Endothelial cell of umbilical vein (primary cell): ENCODE data around the gene UGT3A2.

ENCODE experiments used
- CTCF ChIP-seq, 2 donors: IDR thresholded peaks; 1 replicate in 1 of 2; 2 replicates in 1 of 2; pipeline ENCODE4 v1.5.1; 2011; ENCODE audit warnings: low read length in 2 of 2, mild to moderate bottlenecking in 2 of 2, moderate library complexity in 2 of 2, control low read depth in 1 of 2, inconsistent platforms in 1 of 2, low read depth in 1 of 2; ENCODE audit not compliant: insufficient read depth in 1 of 2; ENCODE audit errors: extremely low read depth in 1 of 2
- EZH2 ChIP-seq: IDR thresholded peaks from 2 replicates; pipeline ENCODE4 v1.6.1; 2012; ENCODE audit warnings: borderline replicate concordance, low read depth, mild to moderate bottlenecking, moderate library complexity, low read length, inconsistent platforms; ENCODE audit not compliant: severe bottlenecking
- FOS ChIP-seq: IDR thresholded peaks from 2 replicates; pipeline ENCODE4 v1.6.1; 2011; ENCODE audit warnings: mild to moderate bottlenecking, low read length, moderate library complexity, borderline replicate concordance; ENCODE audit not compliant: insufficient read depth
- GATA2 ChIP-seq: IDR thresholded peaks from 2 replicates; pipeline ENCODE4 v1.7.0; 2011; ENCODE audit warnings: low read depth, mild to moderate bottlenecking, moderate library complexity, mixed read lengths, low read length; ENCODE audit not compliant: insufficient read length, insufficient read depth
- JUN ChIP-seq: IDR thresholded peaks from 2 replicates; pipeline ENCODE4 v1.6.1; 2011; ENCODE audit warnings: borderline replicate concordance, low read depth; ENCODE audit not compliant: insufficient read length, insufficient read depth
- MAX ChIP-seq: IDR thresholded peaks from 2 replicates; pipeline ENCODE4 v1.6.1; 2011; ENCODE audit not compliant: insufficient read depth, insufficient read length
- MYC ChIP-seq: IDR thresholded peaks from one replicate; pipeline ENCODE4 v1.6.1; 2011; ENCODE audit warnings: mild to moderate bottlenecking, low read depth, low read length
- POLR2A ChIP-seq: IDR thresholded peaks from 2 replicates; pipeline ENCODE4 v1.6.1; 2012; ENCODE audit warnings: low read depth, mild to moderate bottlenecking, control low read depth, low read length
- POLR2AphosphoS5 ChIP-seq: IDR thresholded peaks from 2 replicates; pipeline ENCODE4 v1.6.1; 2012; ENCODE audit warnings: low read depth, mild to moderate bottlenecking, control low read depth, low read length, moderate library complexity; ENCODE audit not compliant: insufficient read depth

GRCh38 chr5:36006163-36006562, 60.5 kb downstream of the UGT3A2 start:
- no peak for TF ChIP-seq MAX
- TF ChIP-seq EZH2: no peak
- no peak for TF ChIP-seq CTCF (IDR thresholded peaks at IDR 0.05; ENCODE audit: extremely low read depth in 1 of 2, insufficient read depth in 1 of 2, low read depth in 1 of 2, low read length in 2 of 2)
- TF ChIP-seq POLR2A: no peak
- no peak for TF ChIP-seq POLR2AphosphoS5
- TF ChIP-seq MYC: no peak
- no peak for TF ChIP-seq GATA2
- TF ChIP-seq JUN: no peak
- no peak for TF ChIP-seq FOS
